Endothelial cell of umbilical vein (primary cell): ENCODE data around the gene FHIP1B. TPM values are rescaled to one million over a fixed set of nuclear protein-coding genes. Genes with fewer than 3 reads are reported as not detected.

Experiments used
- BruUV-seq: library from RNA; stranded (reverse); fragments of 400-500 nt; replicated peaks from 2 replicates; lab custom pipeline; 2021; lab: Mats Ljungman, UMichigan
- CTCF ChIA-PET: fragments of 300-600, 350-600 bp; sonication (Branson Sonifier 250); formaldehyde crosslinking; loops from one replicate; lab custom pipeline; 2021; ENCODE audit warnings: antibody characterized with exemption, inconsistent platforms; lab: Charles Lee
- POLR2A ChIA-PET: fragments of 300-600, 350-600 bp; sonication (Branson Sonifier 250); formaldehyde crosslinking; loops from one replicate; lab custom pipeline; 2021; ENCODE audit warnings: antibody characterized with exemption, inconsistent platforms; lab: Charles Lee
- DNase-seq: peaks from one replicate; pipeline ENCODE4 v3.0.0-alpha.2; 2011; ENCODE audit warnings: low read depth, low spot score
- FAIRE-seq: peaks from 2 replicates; lab custom pipeline; 2011; peaks lifted over from hg19 to GRCh38; lab: Jason Lieb, UNC
- H2AFZ ChIP-seq: 2 replicates; pipeline ENCODE4 v1.6.0; 2012; ENCODE audit warnings: low read depth, low read length, control low read depth, inconsistent platforms
- H3K27ac ChIP-seq: 2 replicates; pipeline ENCODE4 v1.5.1; 2011; ENCODE audit warnings: low read depth, mild to moderate bottlenecking, control low read depth, low read length, moderate library complexity; ENCODE audit not compliant: insufficient read depth
- H3K27me3 ChIP-seq, 2 experiments: 2 replicates each; pipeline versions ENCODE4 v1.6.0 to v1.6.1; 2011; ENCODE audit warnings: low read length in 2 of 2, mixed read lengths in 1 of 2; ENCODE audit not compliant: control insufficient read depth in 2 of 2, insufficient read depth in 2 of 2
- H3K36me3 ChIP-seq, 2 experiments: 2 replicates in 1 of 2; 3 replicates in 1 of 2; pipeline ENCODE4 v1.5.1; 2011; ENCODE audit warnings: low read length in 2 of 2, mild to moderate bottlenecking in 1 of 2, moderate library complexity in 1 of 2; ENCODE audit not compliant: control insufficient read depth in 2 of 2, insufficient read depth in 2 of 2; ENCODE audit errors: extremely low read depth in 1 of 2
- H3K4me1 ChIP-seq: 3 replicates; pipeline ENCODE4 v1.5.1; 2011; ENCODE audit warnings: mild to moderate bottlenecking, low read length; ENCODE audit not compliant: control insufficient read depth, insufficient read depth; ENCODE audit errors: extremely low read depth
- H3K4me2 ChIP-seq: 2 replicates; pipeline ENCODE4 v1.6.1; 2011; ENCODE audit warnings: low read length, control low read depth, mixed read lengths; ENCODE audit not compliant: insufficient read depth
- H3K4me3 ChIP-seq, 3 experiments: fragments of 200-600 bp in 1 of 3; sonication (generic), shearing (Covaris generic) in 1 of 3; replicated peaks in 1 of 3; 2 replicates each; pipeline ENCODE4 v1.5.1; 2011 to 2016; ENCODE audit warnings: control low read depth in 3 of 3, low read length in 3 of 3, mild to moderate bottlenecking in 2 of 3, inconsistent platforms in 1 of 3, low read depth in 1 of 3, moderate library complexity in 1 of 3; ENCODE audit not compliant: insufficient read depth in 1 of 3
- H3K79me2 ChIP-seq: 2 replicates; pipeline ENCODE4 v1.6.0; 2012; ENCODE audit warnings: low read length, inconsistent platforms; ENCODE audit not compliant: control insufficient read depth, insufficient read depth
- H3K9ac ChIP-seq: replicated peaks from 2 replicates; pipeline ENCODE3; 2011; ENCODE audit warnings: low read length, control low read depth; ENCODE audit not compliant: insufficient read depth; ENCODE audit errors: extremely low read depth
- H3K9me1 ChIP-seq: replicated peaks from 3 replicates; pipeline ENCODE4 v1.6.0; 2011; ENCODE audit warnings: mild to moderate bottlenecking, low read length; ENCODE audit not compliant: control insufficient read depth, insufficient read depth; ENCODE audit errors: extremely low read depth
- H3K9me3 ChIP-seq: replicated peaks from 2 replicates; pipeline ENCODE4 v1.5.1; 2012; ENCODE audit warnings: low read length, inconsistent platforms; ENCODE audit not compliant: control insufficient read depth, insufficient read depth
- H4K20me1 ChIP-seq: replicated peaks from 2 replicates; pipeline ENCODE3; 2011; ENCODE audit warnings: mild to moderate bottlenecking, low read length; ENCODE audit not compliant: control insufficient read depth, insufficient read depth; ENCODE audit errors: extremely low read depth
- CTCF ChIP-seq, 2 donors: IDR thresholded peaks; 1 replicate in 1 of 2; 2 replicates in 1 of 2; pipeline ENCODE4 v1.5.1; 2011; ENCODE audit warnings: low read length in 2 of 2, mild to moderate bottlenecking in 2 of 2, moderate library complexity in 2 of 2, control low read depth in 1 of 2, inconsistent platforms in 1 of 2, low read depth in 1 of 2; ENCODE audit not compliant: insufficient read depth in 1 of 2; ENCODE audit errors: extremely low read depth in 1 of 2
- EZH2 ChIP-seq: IDR thresholded peaks from 2 replicates; pipeline ENCODE4 v1.6.1; 2012; ENCODE audit warnings: borderline replicate concordance, low read depth, mild to moderate bottlenecking, moderate library complexity, low read length, inconsistent platforms; ENCODE audit not compliant: severe bottlenecking
- FOS ChIP-seq: IDR thresholded peaks from 2 replicates; pipeline ENCODE4 v1.6.1; 2011; ENCODE audit warnings: mild to moderate bottlenecking, low read length, moderate library complexity, borderline replicate concordance; ENCODE audit not compliant: insufficient read depth
- JUN ChIP-seq: IDR thresholded peaks from 2 replicates; pipeline ENCODE4 v1.6.1; 2011; ENCODE audit warnings: borderline replicate concordance, low read depth; ENCODE audit not compliant: insufficient read length, insufficient read depth
- MYC ChIP-seq: IDR thresholded peaks from one replicate; pipeline ENCODE4 v1.6.1; 2011; ENCODE audit warnings: mild to moderate bottlenecking, low read depth, low read length
- POLR2A ChIP-seq: IDR thresholded peaks from 2 replicates; pipeline ENCODE4 v1.6.1; 2012; ENCODE audit warnings: low read depth, mild to moderate bottlenecking, control low read depth, low read length
- POLR2AphosphoS5 ChIP-seq: IDR thresholded peaks from 2 replicates; pipeline ENCODE4 v1.6.1; 2012; ENCODE audit warnings: low read depth, mild to moderate bottlenecking, control low read depth, low read length, moderate library complexity; ENCODE audit not compliant: insufficient read depth
- dilution Hi-C: fragments of 300-500 bp; cut with MboI; formaldehyde crosslinking; loops from one replicate; pipeline ENCODE4 v1.15.0; 2019; ENCODE audit warnings: low sequenced_read_pairs; ENCODE audit not compliant: extremely low pct_ligation_motif_present
- intact Hi-C: fragments of 100-400 bp; cut with micrococcal nuclease; formaldehyde crosslinking; loops from one replicate; pipeline ENCODE4 v1.10.0; 2022
- polyA plus RNA-seq, 4 experiments: library from polyadenylated mRNA; depleted of rRNA in 3 of 4; stranded (reverse) in 3 of 4; unstranded in 1 of 4; fragments of >200 nt; gene quantifications; 2 replicates each; pipeline versions ENCODE4 v1.2.1 to v1.2.3, GENCODE V29; 2011 to 2012; ENCODE audit warnings: missing spikeins in 1 of 4
- total RNA-seq: library from RNA; stranded (reverse); gene quantifications from 2 replicates; pipeline ENCODE4 v1.2.3, GENCODE V29; 2021
- TF ChIP-seq, protein P1 (sequence below): IDR thresholded peaks from 2 replicates; pipeline ENCODE4 v1.6.1; 2011; ENCODE audit not compliant: insufficient read depth, insufficient read length

The FHIP1B gene
- total and polyA plus RNA-seq, 2 donors (not counting 3 experiments of a cell fraction or from before 2014, with no cell fraction given) = 21.3 to 50.1 TPM

DNA sequence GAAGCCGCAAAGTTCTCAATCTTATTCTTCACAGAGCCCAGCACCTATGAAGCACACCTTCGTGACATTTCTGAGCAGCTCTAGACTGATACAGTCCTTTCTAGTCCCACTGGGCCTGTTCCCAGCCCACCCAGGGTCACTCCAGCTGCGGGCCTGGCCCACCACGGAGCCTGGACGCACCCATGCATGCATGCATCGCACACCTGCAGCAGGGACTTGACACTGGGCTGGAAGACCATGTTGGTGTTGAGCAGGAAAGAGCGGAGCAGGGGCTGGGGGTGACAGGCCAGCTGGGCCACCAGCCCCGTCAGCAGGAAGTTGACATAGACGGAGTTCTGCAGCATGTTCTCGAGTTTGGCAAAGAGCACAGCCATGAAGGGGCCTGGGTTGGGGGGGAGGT is 19.9 kb downstream of the FHIP1B start:
- H4K20me1 ChIP-seq = no peaks in the 10 kb centered on the region
- no peak overlapping the region for H3K4me3 ChIP-seq
- intact Hi-C loops (no loop called here), dilution Hi-C loops (no loop called here)
- no peak for FAIRE-seq
- H3K9ac ChIP-seq = no peak overlapping the region
- no peak for DNase-seq
- no TSS peak for BruUV-seq
- ChIA-PET POLR2A (no interaction called here), CTCF (no interaction called here)
- no peak overlapping the region for H3K4me2 ChIP-seq
- H3K27me3 ChIP-seq = no peaks in the 10 kb centered on the region
- no peak for TF ChIP-seq EZH2
- TF ChIP-seq CTCF (IDR thresholded peaks at IDR 0.05; ENCODE audit: extremely low read depth in 1 of 2, insufficient read depth in 1 of 2, low read depth in 1 of 2, low read length in 2 of 2) = no peak
- no peak for TF ChIP-seq FOS
- no peak for TF ChIP-seq MYC
- no peak for TF ChIP-seq POLR2AphosphoS5
- TF ChIP-seq, protein P1, sequence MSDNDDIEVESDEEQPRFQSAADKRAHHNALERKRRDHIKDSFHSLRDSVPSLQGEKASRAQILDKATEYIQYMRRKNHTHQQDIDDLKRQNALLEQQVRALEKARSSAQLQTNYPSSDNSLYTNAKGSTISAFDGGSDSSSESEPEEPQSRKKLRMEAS = no peak
- no peak for TF ChIP-seq POLR2A
- TF ChIP-seq JUN = no peak
- no peak overlapping the region for H3K27ac ChIP-seq
- H3K36me3 ChIP-seq = peaks cover 0 to 31% of the 10 kb centered on the region in 2 experiments
- H3K9me3 ChIP-seq = no peaks in the 10 kb centered on the region
- no peaks in the 10 kb centered on the region for H3K79me2 ChIP-seq
- peaks cover 6% of the 10 kb centered on the region for H3K4me1 ChIP-seq
- no peak overlapping the region for H2AFZ ChIP-seq
- no peaks in the 10 kb centered on the region for H3K9me1 ChIP-seq
